Breast epithelium (tissue), 4 donors: ENCODE results near the gene ROS1. TPM values are rescaled to one million over a fixed set of nuclear protein-coding genes. Genes with fewer than 3 reads are reported as not detected.

Source experiments
- DNase-seq, 2 donors: peaks; one replicate each; pipeline ENCODE4 v3.0.0-alpha.2; 2019; ENCODE audit warnings: low spot score in 2 of 2
- H3K27ac ChIP-seq, 2 donors: fragments of 200-600 bp; sonication (generic) in 1 of 2; one replicate each; pipeline ENCODE4 v1.5.1; 2016 to 2019; ENCODE audit warnings: mild to moderate bottlenecking in 1 of 2
- H3K27me3 ChIP-seq, 2 donors: fragments of 200-600 bp; sonication (generic) in 1 of 2; one replicate each; pipeline versions ENCODE4 v1.5.1 to v1.6.0; 2017 to 2019; ENCODE audit warnings: control low read depth in 1 of 2, mild to moderate bottlenecking in 1 of 2
- H3K36me3 ChIP-seq: fragments of 200-600 bp; one replicate; pipeline ENCODE4 v1.5.1; 2019
- H3K4me1 ChIP-seq, 2 donors: fragments of 200-600 bp; sonication (generic); one replicate each; pipeline ENCODE4 v1.5.1; 2016 to 2019; ENCODE audit warnings: control low read depth in 1 of 2
- H3K4me3 ChIP-seq, 3 donors: fragments of 200-600 bp; sonication (generic); 1 replicate in 2 of 3; 2 replicates in 1 of 3; pipeline ENCODE4 v1.5.1; 2016 to 2019; ENCODE audit warnings: mild to moderate bottlenecking in 3 of 3, moderate library complexity in 2 of 3
- H3K9me3 ChIP-seq, 2 donors: fragments of 200-600 bp; sonication (generic) in 1 of 2; one replicate each; pipeline ENCODE4 v1.5.1; 2016 to 2019; ENCODE audit warnings: control low read depth in 1 of 2
- CTCF ChIP-seq, 3 donors: fragments of 450-650 bp; IDR thresholded peaks; one replicate each; pipeline ENCODE4 v1.5.1; 2016 to 2017; ENCODE audit warnings: antibody characterized with exemption in 3 of 3, mild to moderate bottlenecking in 3 of 3, moderate library complexity in 3 of 3
- POLR2A ChIP-seq: fragments of 450-650 bp; IDR thresholded peaks from one replicate; pipeline ENCODE4 v1.6.1; 2016; ENCODE audit warnings: antibody characterized with exemption, mild to moderate bottlenecking, moderate library complexity
- POLR2AphosphoS5 ChIP-seq, 3 donors: sonication (generic); formaldehyde crosslinking; IDR thresholded peaks; one replicate each; pipeline ENCODE4 v1.6.1; 2017; ENCODE audit warnings: antibody characterized with exemption in 3 of 3
- intact Hi-C: fragments of 100-400 bp; cut with DNase I; formaldehyde crosslinking; loops from one replicate; pipeline ENCODE4 v1.15.1; 2023; ENCODE audit warnings: low total_unique reads
- total RNA-seq, 3 donors: library from RNA; depleted of rRNA; stranded (reverse); fragments of >200 nt; gene quantifications; one replicate each; pipeline ENCODE4 v1.1.0, GENCODE V29; 2016

Gene ROS1
- total RNA-seq, 3 donors from 2014 or later, result under 0.01 TPM; not detected in 2

- TF ChIP-seq POLR2AphosphoS5 (IDR thresholded peaks at IDR 0.05) (no peak), POLR2A (no peak), CTCF (IDR thresholded peaks at IDR 0.05) (no peak)
- no peaks in the 10 kb centered on the region for H3K4me1 ChIP-seq
- intact Hi-C loops, result no loop called here
These were observed 144.8 kb downstream of the ROS1 start for GRCh38 chr6:117280922-117281321.

GRCh38 chr6:117276778-117277316, 148.9 kb downstream of the ROS1 start:
- intact Hi-C loops, result no loop called here
- Histone ChIP-seq H3K4me3 (no peak overlapping the region), H3K27ac (no peak overlapping the region), H3K9me3 (no peaks in the 10 kb centered on the region), H3K27me3 (peaks cover 0 to 46% of the 10 kb centered on the region in 2 donors), H3K36me3 (no peaks in the 10 kb centered on the region), H3K4me1 (no peaks in the 10 kb centered on the region)
- TF ChIP-seq POLR2A (no peak), CTCF (IDR thresholded peaks at IDR 0.05) (no peak), POLR2AphosphoS5 (IDR thresholded peaks at IDR 0.05) (no peak)
- no peak for DNase-seq

More at GRCh38 chr6:117280922-117281321, 144.8 kb downstream of the ROS1 start:
- no peak for DNase-seq
- H3K9me3 ChIP-seq, result no peaks in the 10 kb centered on the region
- peaks cover 0 to 12% of the 10 kb centered on the region in 2 donors for H3K27me3 ChIP-seq
- H3K4me3 ChIP-seq, result no peak overlapping the region
- H3K27ac ChIP-seq, result no peak overlapping the region
- no peaks in the 10 kb centered on the region for H3K36me3 ChIP-seq

- intact Hi-C loops, result no loop called here
- Histone ChIP-seq H3K4me1 (no peaks in the 10 kb centered on the region), H3K4me3 (no peak overlapping the region), H3K36me3 (no peaks in the 10 kb centered on the region), H3K27ac (no peak overlapping the region), H3K27me3 (peaks cover 0 to 57% of the 10 kb centered on the region in 2 donors), H3K9me3 (no peaks in the 10 kb centered on the region)
- TF ChIP-seq POLR2A (no peak), CTCF (IDR thresholded peaks at IDR 0.05) (no peak), POLR2AphosphoS5 (IDR thresholded peaks at IDR 0.05) (no peak)
- no peak for DNase-seq
These were observed 150.0 kb downstream of the ROS1 start for GRCh38 chr6:117275711-117276110.

- Histone ChIP-seq H3K9me3 (no peaks in the 10 kb centered on the region), H3K27ac (no peak overlapping the region), H3K4me3 (no peak overlapping the region), H3K36me3 (no peaks in the 10 kb centered on the region), H3K27me3 (peaks cover 0 to 62% of the 10 kb centered on the region in 2 donors), H3K4me1 (peaks cover 0 to 3% of the 10 kb centered on the region in 2 donors)
- intact Hi-C loops, result no loop called here
- TF ChIP-seq CTCF (IDR thresholded peaks at IDR 0.05) (no peak), POLR2AphosphoS5 (IDR thresholded peaks at IDR 0.05) (no peak), POLR2A (no peak)
- no peak for DNase-seq
These were observed 150.5 kb downstream of the ROS1 start for GRCh38 chr6:117275205-117275604.

GRCh38 chr6:117272891-117273290, 152.9 kb downstream of the ROS1 start:
- Histone ChIP-seq H3K36me3 (no peaks in the 10 kb centered on the region), H3K4me1 (peaks cover 0 to 3% of the 10 kb centered on the region in 2 donors), H3K9me3 (no peaks in the 10 kb centered on the region), H3K27me3 (peaks cover 0 to 80% of the 10 kb centered on the region in 2 donors), H3K27ac (no peak overlapping the region), H3K4me3 (no peak overlapping the region)
- no peak for DNase-seq
- intact Hi-C loops, result no loop called here
- TF ChIP-seq POLR2AphosphoS5 (IDR thresholded peaks at IDR 0.05), result no peak
- TF ChIP-seq POLR2A, result no peak
- no peak for TF ChIP-seq CTCF (IDR thresholded peaks at IDR 0.05)
